Measurements from ENCODE around the gene TRIM40. TPM values are rescaled to one million over a fixed set of nuclear protein-coding genes. Genes with fewer than 3 reads are reported as not detected.
A peak's percentile ranks its signal among the peaks of the same experiment; 100 is the strongest.

Gene TRIM40
- total RNA-seq, 2 experiments from 2014 or later = not detected

- H3K27me3 Mint-ChIP-seq = peaks cover 35% of the 10 kb centered on the region
- H3K4me1 Mint-ChIP-seq (ENCODE audit: low read depth) = peaks cover 26% of the 10 kb centered on the region
- no peaks in the 10 kb centered on the region for H3K36me3 Mint-ChIP-seq
- POLR2A ChIA-PET = no interaction called here
- CTCF ChIA-PET = interaction anchor here (0.6 to 1.9 kb wide), 8 partner anchors 15 to 693 kb away, joined by 3 to 16 read pairs (median 4); no protein-coding TSS in a partner anchor
- no peak overlapping the region for H3K4me3 Mint-ChIP-seq
- no peak overlapping the region for H3K27ac Mint-ChIP-seq
- DNase-seq = no peak
- no peaks in the 10 kb centered on the region for H3K9me3 Mint-ChIP-seq
- intact Hi-C loops (cut with micrococcal nuclease) = loop anchor here (1.0 to 2.0 kb wide), 2 partner anchors 39 to 67 kb away; no protein-coding TSS in a partner anchor
Measured at GRCh38 chr6:30169658-30170614, 34.0 kb downstream of the TRIM40 start.

- POLR2A ChIA-PET = interaction anchor here (0.6 kb wide), 2 partner anchors 27 to 37 kb away, joined by 3 to 4 read pairs; no protein-coding TSS in a partner anchor
- Mint-ChIP-seq H3K27me3 (peaks cover 47% of the 10 kb centered on the region), H3K9me3 (no peaks in the 10 kb centered on the region), H3K4me1 (ENCODE audit: low read depth) (peaks cover 23% of the 10 kb centered on the region), H3K36me3 (no peaks in the 10 kb centered on the region), H3K27ac (no peak overlapping the region), H3K4me3 (peak overlapping the region; percentile 20)
- intact Hi-C loops (cut with micrococcal nuclease) = loop anchor here (2.0 kb wide), 1 partner anchor 41 kb away; no protein-coding TSS in a partner anchor
- CTCF ChIA-PET = interaction anchor here (0.8 to 1.9 kb wide), 9 partner anchors 9 to 422 kb away, joined by 3 to 16 read pairs (median 3); no protein-coding TSS in a partner anchor
- DNase-seq = peak; percentile 11
Measured at GRCh38 chr6:30171677-30172471, 35.9 kb downstream of the TRIM40 start.

GRCh38 chr6:30172681-30173080, 36.7 kb downstream of the TRIM40 start:
- ChIA-PET POLR2A (interaction anchor here (0.6 kb wide), 1 partner anchor 27 kb away, joined by 3 read pairs; no protein-coding TSS in a partner anchor), CTCF (no interaction called here)
- intact Hi-C loops (cut with micrococcal nuclease) = no loop called here
- Mint-ChIP-seq H3K4me3 (no peak overlapping the region), H3K36me3 (no peaks in the 10 kb centered on the region), H3K4me1 (ENCODE audit: low read depth) (peaks cover 16% of the 10 kb centered on the region), H3K27me3 (peaks cover 49% of the 10 kb centered on the region), H3K9me3 (no peaks in the 10 kb centered on the region), H3K27ac (no peak overlapping the region)
- no peak for DNase-seq

GRCh38 chr6:30175765-30176164, 39.8 kb downstream of the TRIM40 start:
- Mint-ChIP-seq H3K4me1 (ENCODE audit: low read depth) (peaks cover 9% of the 10 kb centered on the region), H3K9me3 (peaks cover 8% of the 10 kb centered on the region), H3K27me3 (peaks cover 52% of the 10 kb centered on the region), H3K27ac (no peak overlapping the region), H3K36me3 (peaks cover 5% of the 10 kb centered on the region), H3K4me3 (no peak overlapping the region)
- intact Hi-C loops (cut with micrococcal nuclease) = no loop called here
- DNase-seq = no peak
- ChIA-PET POLR2A (no interaction called here), CTCF (interaction anchor here (1.6 kb wide), 1 partner anchor 72 kb away, joined by 3 read pairs; no protein-coding TSS in a partner anchor)

GRCh38 chr6:30178837-30179236, 42.9 kb downstream of the TRIM40 start:
- POLR2A ChIA-PET = no interaction called here
- Mint-ChIP-seq H3K4me3 (no peak overlapping the region), H3K36me3 (peaks cover 5% of the 10 kb centered on the region)

GRCh38 chr6:30180145-30180544, 44.2 kb downstream of the TRIM40 start:
- no peak for DNase-seq
- CTCF ChIA-PET = interaction anchor here (1.3 to 1.6 kb wide), 3 partner anchors 9 to 78 kb away, joined by 3 to 4 read pairs (median 3); no protein-coding TSS in a partner anchor
- Mint-ChIP-seq H3K4me1 (ENCODE audit: low read depth) (peaks cover 3% of the 10 kb centered on the region), H3K4me3 (no peak overlapping the region), H3K27ac (no peak overlapping the region), H3K36me3 (peaks cover 11% of the 10 kb centered on the region), H3K9me3 (peaks cover 9% of the 10 kb centered on the region), H3K27me3 (peaks cover 26% of the 10 kb centered on the region)
- POLR2A ChIA-PET = no interaction called here
- intact Hi-C loops (cut with micrococcal nuclease) = no loop called here

More at GRCh38 chr6:30178837-30179236, 42.9 kb downstream of the TRIM40 start:
- CTCF ChIA-PET = interaction anchor here (1.5 kb wide), 1 partner anchor 77 kb away, joined by 3 read pairs; no protein-coding TSS in a partner anchor
- Mint-ChIP-seq H3K9me3 (peaks cover 9% of the 10 kb centered on the region), H3K27me3 (peaks cover 32% of the 10 kb centered on the region), H3K27ac (no peak overlapping the region), H3K4me1 (ENCODE audit: low read depth) (peaks cover 3% of the 10 kb centered on the region)
- no peak for DNase-seq
- intact Hi-C loops (cut with micrococcal nuclease) = no loop called here

- Mint-ChIP-seq H3K9me3 (peaks cover 7% of the 10 kb centered on the region), H3K4me3 (no peak overlapping the region), H3K36me3 (peaks cover 33% of the 10 kb centered on the region), H3K27me3 (peaks cover 3% of the 10 kb centered on the region), H3K4me1 (ENCODE audit: low read depth) (no peaks in the 10 kb centered on the region), H3K27ac (no peak overlapping the region)
- POLR2A ChIA-PET = no interaction called here
- DNase-seq = no peak
- intact Hi-C loops (cut with micrococcal nuclease) = no loop called here
- CTCF ChIA-PET = no interaction called here
Measured at GRCh38 chr6:30184417-30185031, 48.6 kb downstream of the TRIM40 start.

GRCh38 chr6:30185846-30186484, 50.0 kb downstream of the TRIM40 start:
- DNase-seq = no peak
- no peak overlapping the region for H3K4me3 Mint-ChIP-seq
- no peaks in the 10 kb centered on the region for H3K9me3 Mint-ChIP-seq
- H3K27me3 Mint-ChIP-seq = no peaks in the 10 kb centered on the region
- ChIA-PET CTCF (no interaction called here), POLR2A (no interaction called here)
- intact Hi-C loops (cut with micrococcal nuclease) = no loop called here
- no peak overlapping the region for H3K27ac Mint-ChIP-seq
- peaks cover 43% of the 10 kb centered on the region for H3K36me3 Mint-ChIP-seq
- no peaks in the 10 kb centered on the region for H3K4me1 Mint-ChIP-seq (ENCODE audit: low read depth)

- H3K4me1 Mint-ChIP-seq (ENCODE audit: low read depth) = no peaks in the 10 kb centered on the region
- no peaks in the 10 kb centered on the region for H3K27me3 Mint-ChIP-seq
- H3K36me3 Mint-ChIP-seq = peaks cover 53% of the 10 kb centered on the region
- POLR2A ChIA-PET = no interaction called here
- no peak overlapping the region for H3K27ac Mint-ChIP-seq
- no peak overlapping the region for H3K4me3 Mint-ChIP-seq
- no peak for DNase-seq
- H3K9me3 Mint-ChIP-seq = no peaks in the 10 kb centered on the region
- CTCF ChIA-PET = no interaction called here
- intact Hi-C loops (cut with micrococcal nuclease) = no loop called here
Measured at GRCh38 chr6:30188541-30188940, 52.6 kb downstream of the TRIM40 start.

GRCh38 chr6:30192076-30192475, 56.1 kb downstream of the TRIM40 start:
- POLR2A ChIA-PET = no interaction called here
- no peak overlapping the region for H3K4me3 Mint-ChIP-seq
- intact Hi-C loops (cut with micrococcal nuclease) = no loop called here
- DNase-seq = no peak
- H3K27ac Mint-ChIP-seq = no peak overlapping the region
- H3K36me3 Mint-ChIP-seq = peaks cover 45% of the 10 kb centered on the region
- no peaks in the 10 kb centered on the region for H3K27me3 Mint-ChIP-seq
- CTCF ChIA-PET = no interaction called here
- no peaks in the 10 kb centered on the region for H3K4me1 Mint-ChIP-seq (ENCODE audit: low read depth)
- no peaks in the 10 kb centered on the region for H3K9me3 Mint-ChIP-seq

GRCh38 chr6:30194797-30195690, 59.1 kb downstream of the TRIM40 start:
- no peaks in the 10 kb centered on the region for H3K9me3 Mint-ChIP-seq
- intact Hi-C loops (cut with micrococcal nuclease) = no loop called here
- H3K27me3 Mint-ChIP-seq = no peaks in the 10 kb centered on the region
- H3K4me1 Mint-ChIP-seq (ENCODE audit: low read depth) = no peaks in the 10 kb centered on the region
- peaks cover 44% of the 10 kb centered on the region for H3K36me3 Mint-ChIP-seq
- POLR2A ChIA-PET = no interaction called here
- no peak overlapping the region for H3K4me3 Mint-ChIP-seq
- CTCF ChIA-PET = no interaction called here
- H3K27ac Mint-ChIP-seq = no peak overlapping the region
- no peak for DNase-seq

All from activated CD4-positive, alpha-beta memory T cell treated with anti-CD3 and anti-CD28 coated beads for 36 hours (primary cell).